GM12865 (cell line): ENCODE data around the gene SPPL2B.
A peak's percentile ranks its signal among the peaks of the same experiment; 100 is the strongest.

Source experiments
- DNase-seq: peaks from one replicate; pipeline ENCODE4 v3.0.0; 2010; ENCODE audit warnings: low read depth
- H3K4me3 ChIP-seq: 2 replicates; pipeline ENCODE4 v1.5.1; 2011; ENCODE audit warnings: mild to moderate bottlenecking, low read depth, low read length, control low read depth
- TF ChIP-seq, protein P1 (sequence below): IDR thresholded peaks from 2 replicates; pipeline ENCODE4 v1.5.1; 2011; ENCODE audit warnings: low read length, control low read depth, low read depth, inconsistent platforms; ENCODE audit not compliant: insufficient read depth; ENCODE audit errors: missing control alignments

SPPL2B gene

DNA sequence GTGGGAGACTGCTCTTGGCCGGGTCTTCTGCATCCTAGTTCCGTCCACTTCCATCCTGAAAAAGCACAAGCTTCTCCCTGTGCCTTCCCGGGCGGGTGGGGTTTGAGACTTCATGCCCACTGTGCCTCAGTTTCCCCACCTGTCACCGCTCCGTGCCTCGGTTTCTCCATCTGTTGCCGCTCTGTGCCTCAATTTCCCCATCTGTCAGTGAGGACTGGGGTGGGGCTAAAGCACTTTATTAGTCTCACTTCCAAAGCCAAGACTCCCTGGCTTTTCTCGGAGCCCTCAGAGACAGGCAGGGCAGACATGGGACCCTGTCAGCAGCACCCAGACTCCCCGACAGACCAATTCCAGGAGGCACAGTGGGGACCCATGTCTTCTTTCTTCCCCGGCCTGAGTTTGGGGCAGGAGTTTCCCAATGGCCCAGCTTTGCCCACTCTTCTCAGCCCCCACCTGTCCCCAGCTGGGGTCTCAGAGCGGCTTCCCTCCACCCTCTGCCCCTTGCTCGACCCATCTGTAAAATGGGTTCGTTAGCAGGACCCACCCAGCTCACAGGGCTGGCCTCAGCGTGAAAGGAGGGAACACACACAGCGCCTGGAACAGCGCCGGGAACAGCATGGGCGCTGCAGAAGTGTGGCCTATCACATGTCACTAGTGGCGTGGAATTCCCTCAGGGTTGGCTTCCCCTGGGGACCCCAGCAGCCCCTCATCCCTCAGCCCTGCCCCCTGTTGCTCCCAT lies 41.9 kb upstream of the SPPL2B start:
- TF ChIP-seq, protein P1, sequence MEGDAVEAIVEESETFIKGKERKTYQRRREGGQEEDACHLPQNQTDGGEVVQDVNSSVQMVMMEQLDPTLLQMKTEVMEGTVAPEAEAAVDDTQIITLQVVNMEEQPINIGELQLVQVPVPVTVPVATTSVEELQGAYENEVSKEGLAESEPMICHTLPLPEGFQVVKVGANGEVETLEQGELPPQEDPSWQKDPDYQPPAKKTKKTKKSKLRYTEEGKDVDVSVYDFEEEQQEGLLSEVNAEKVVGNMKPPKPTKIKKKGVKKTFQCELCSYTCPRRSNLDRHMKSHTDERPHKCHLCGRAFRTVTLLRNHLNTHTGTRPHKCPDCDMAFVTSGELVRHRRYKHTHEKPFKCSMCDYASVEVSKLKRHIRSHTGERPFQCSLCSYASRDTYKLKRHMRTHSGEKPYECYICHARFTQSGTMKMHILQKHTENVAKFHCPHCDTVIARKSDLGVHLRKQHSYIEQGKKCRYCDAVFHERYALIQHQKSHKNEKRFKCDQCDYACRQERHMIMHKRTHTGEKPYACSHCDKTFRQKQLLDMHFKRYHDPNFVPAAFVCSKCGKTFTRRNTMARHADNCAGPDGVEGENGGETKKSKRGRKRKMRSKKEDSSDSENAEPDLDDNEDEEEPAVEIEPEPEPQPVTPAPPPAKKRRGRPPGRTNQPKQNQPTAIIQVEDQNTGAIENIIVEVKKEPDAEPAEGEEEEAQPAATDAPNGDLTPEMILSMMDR = no peak
- no peak for DNase-seq
- H3K4me3 ChIP-seq = no peak overlapping the region

- TF ChIP-seq, protein P1 = no peak
- H3K4me3 ChIP-seq = no peak overlapping the region
- no peak for DNase-seq
These were observed 40.7 kb upstream of the SPPL2B start for GRCh38 chr19:2287585-2288337.

DNA sequence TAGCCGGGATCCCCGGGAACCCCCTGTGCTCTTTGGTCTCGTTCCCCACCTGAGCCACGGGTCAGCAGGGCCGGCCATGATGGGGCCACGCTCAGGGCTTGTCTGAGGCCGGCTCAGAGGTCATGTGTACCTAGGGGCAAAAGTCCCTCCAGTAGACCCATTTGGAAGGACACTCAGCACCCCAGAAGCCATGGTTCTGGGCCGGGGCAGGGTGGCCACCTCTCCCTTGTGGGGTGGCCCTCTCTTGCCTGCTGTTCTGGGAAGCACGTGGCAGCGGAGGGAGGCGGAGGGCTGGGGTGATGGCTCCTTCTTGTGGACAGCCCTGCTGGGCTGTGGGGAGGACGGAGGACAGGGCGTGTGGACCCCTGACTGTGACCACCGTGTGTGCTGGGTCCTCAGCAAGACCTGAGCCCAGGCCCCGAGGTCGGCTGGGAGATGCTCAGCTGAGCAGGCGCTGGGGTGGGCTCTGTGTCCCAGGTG lies 40.1 kb upstream of the SPPL2B start:
- DNase-seq = no peak
- H3K4me3 ChIP-seq = no peak overlapping the region
- TF ChIP-seq, protein P1 = no peak

- peak overlapping the region; percentile 52 for H3K4me3 ChIP-seq
- TF ChIP-seq, protein P1 = no peak
- no peak for DNase-seq
These were observed 39.4 kb upstream of the SPPL2B start for GRCh38 chr19:2288818-2289713.

DNA sequence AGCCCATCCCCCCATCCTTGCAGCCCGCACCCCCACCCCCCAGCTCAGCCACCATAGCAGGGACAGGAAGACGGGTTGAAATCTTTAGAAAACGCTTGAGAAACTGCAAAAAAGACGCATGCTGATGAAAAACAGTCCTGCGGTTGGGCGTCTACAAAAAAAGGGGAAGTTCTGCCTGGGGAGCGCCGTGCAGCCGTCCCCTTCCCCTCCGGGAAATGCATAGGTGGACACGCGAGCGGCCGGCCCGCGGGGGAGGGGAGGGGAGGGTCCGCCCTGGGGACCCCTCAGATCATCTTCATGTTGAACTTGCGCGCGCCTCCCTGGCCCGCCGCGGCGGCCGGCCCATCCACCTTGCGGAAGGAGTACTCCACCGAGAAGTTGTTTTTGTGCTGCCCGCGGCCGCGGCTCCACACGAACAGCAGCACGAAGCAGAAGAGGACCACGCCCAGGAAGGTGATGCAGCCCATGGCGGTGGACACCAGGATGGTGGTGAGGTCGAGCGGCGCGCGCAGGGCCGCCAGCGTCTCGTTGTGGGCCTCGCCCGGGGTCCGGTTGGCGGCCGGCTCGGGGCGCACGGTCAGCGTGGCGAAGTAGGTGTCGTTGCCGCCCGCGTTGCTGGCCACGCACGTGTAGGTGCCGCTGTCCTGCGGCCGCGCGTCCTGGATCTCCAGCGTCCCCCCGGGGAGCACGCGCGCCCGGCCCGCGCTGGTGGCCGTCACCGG lies 38.6 kb upstream of the SPPL2B start:
- H3K4me3 ChIP-seq = peak overlapping the region; percentile 52
- TF ChIP-seq, protein P1 = no peak
- DNase-seq = peak; percentile 87
